ENCODE measurements around the gene KCNC2. TPM values are rescaled to one million over a fixed set of nuclear protein-coding genes. Genes with fewer than 3 reads are reported as not detected.

Gene KCNC2
- total and polyA plus RNA-seq, 11 donors, result not detected

GRCh38 chr12:75170640-75171185 is 38.9 kb downstream of the KCNC2 start:
- TF ChIP-seq CTCF (IDR thresholded peaks at IDR 0.05) (no peak), POLR2A (IDR thresholded peaks at IDR 0.05) (no peak)
- no peak for DNase-seq
- H3K36me3 ChIP-seq, result no peaks in the 10 kb centered on the region
- intact Hi-C loops (cut with DNase I), result no loop called here
- H3K27me3 ChIP-seq, result peaks cover 0 to under 1% (median 0%) of the 10 kb centered on the region in 9 donors
- ATAC-seq, result no peak
- H3K4me1 ChIP-seq, result no peaks in the 10 kb centered on the region
- H3K4me3 ChIP-seq, result no peak overlapping the region
- H3K9me3 ChIP-seq, result no peaks in the 10 kb centered on the region
- 37 to 44% (median 42%) methylated on average over 4 of the region's 4 CpGs for WGBS, 4 donors
- no peak overlapping the region for H3K27ac ChIP-seq

DNA sequence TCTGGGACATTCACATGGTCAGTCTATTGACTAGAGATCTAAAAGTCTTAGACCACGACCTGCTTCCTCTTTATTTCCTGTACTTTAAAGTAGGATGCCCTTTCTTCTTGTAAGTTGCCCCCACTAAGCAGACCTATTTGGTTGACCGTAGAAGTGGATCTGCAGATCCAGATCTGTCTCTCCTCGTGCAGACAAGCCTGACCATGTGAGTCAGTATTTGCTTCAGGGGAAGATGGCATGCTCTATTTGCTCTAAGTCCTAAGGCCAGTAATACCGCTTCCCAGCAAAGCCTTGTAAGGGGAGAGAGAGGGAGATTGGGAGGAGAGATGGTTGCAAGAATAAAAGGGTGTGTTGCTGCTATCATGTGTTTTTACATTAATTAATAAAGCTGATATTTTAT is 46.8 kb downstream of the KCNC2 start:
- Histone ChIP-seq H3K27ac (no peak overlapping the region), H3K4me3 (no peak overlapping the region), H3K36me3 (no peaks in the 10 kb centered on the region), H3K9me3 (no peaks in the 10 kb centered on the region), H3K27me3 (peaks cover 0 to 3% (median 0%) of the 10 kb centered on the region in 9 donors), H3K4me1 (no peaks in the 10 kb centered on the region)
- intact Hi-C loops (cut with DNase I), result no loop called here
- WGBS, 4 donors, result 58 to 65% (median 59%) methylated on average over 4 of the region's 4 CpGs
- TF ChIP-seq POLR2A (IDR thresholded peaks at IDR 0.05) (no peak), CTCF (IDR thresholded peaks at IDR 0.05) (no peak)
- no peak for DNase-seq
- no peak for ATAC-seq

DNA sequence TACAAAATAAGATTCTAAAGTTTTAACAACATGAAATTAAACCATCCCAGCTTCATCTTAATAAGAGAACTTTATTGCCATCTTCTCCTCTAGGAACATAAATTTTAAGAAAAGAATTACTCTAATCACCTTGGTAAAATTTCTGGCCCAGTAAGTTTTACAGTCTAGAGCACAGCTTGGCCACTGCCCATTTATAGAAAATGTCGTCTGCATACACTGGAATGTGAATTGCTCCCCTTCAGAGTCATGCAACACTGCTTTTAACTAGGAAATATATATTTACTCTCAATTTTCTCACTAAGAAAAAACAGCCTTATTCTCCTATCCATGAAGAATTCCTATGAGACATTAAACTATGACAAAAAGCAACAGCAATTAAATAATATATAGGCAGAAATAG is 48.2 kb downstream of the KCNC2 start:
- no peak overlapping the region for H3K4me3 ChIP-seq
- intact Hi-C loops (cut with DNase I), result no loop called here
- ATAC-seq (no peak), DNase-seq (no peak)
- WGBS, 4 donors, result 33 to 51% (median 40%) methylated on average over 1 of the region's 1 CpG
- no peaks in the 10 kb centered on the region for H3K4me1 ChIP-seq
- H3K27me3 ChIP-seq, result peaks cover 0 to 3% (median 0%) of the 10 kb centered on the region in 9 donors
- no peaks in the 10 kb centered on the region for H3K36me3 ChIP-seq
- H3K27ac ChIP-seq, result no peak overlapping the region
- no peaks in the 10 kb centered on the region for H3K9me3 ChIP-seq
- TF ChIP-seq CTCF (IDR thresholded peaks at IDR 0.05), result no peak
- TF ChIP-seq POLR2A (IDR thresholded peaks at IDR 0.05), result no peak

DNA sequence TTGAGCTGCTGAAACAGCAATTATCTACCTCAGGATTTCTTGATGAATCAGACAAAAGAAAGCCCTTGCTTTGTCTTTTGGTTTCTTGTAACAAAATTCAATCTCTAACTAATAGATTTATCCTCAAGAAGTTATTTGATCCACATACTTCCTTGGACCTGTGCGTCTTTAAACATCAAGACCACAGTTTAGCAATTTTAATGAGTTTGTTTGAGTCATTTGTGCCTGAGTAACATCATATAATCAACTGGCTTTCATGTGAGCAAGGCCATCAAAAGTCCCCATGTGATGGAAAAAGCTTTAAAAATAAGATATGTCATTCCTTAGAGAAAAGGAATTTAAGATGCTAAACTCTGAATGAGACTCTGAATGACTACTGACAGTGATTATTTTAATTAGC is 52.3 kb downstream of the KCNC2 start:
- Histone ChIP-seq H3K4me3 (no peak overlapping the region), H3K27me3 (no peaks in the 10 kb centered on the region), H3K4me1 (no peaks in the 10 kb centered on the region), H3K9me3 (no peaks in the 10 kb centered on the region), H3K36me3 (no peaks in the 10 kb centered on the region), H3K27ac (no peak overlapping the region)
- no peak for TF ChIP-seq POLR2A (IDR thresholded peaks at IDR 0.05)
- TF ChIP-seq CTCF (IDR thresholded peaks at IDR 0.05), result no peak
- intact Hi-C loops (cut with DNase I), result no loop called here
- ATAC-seq (no peak), DNase-seq (no peak)
- WGBS, 4 donors, result 70 to 88% (median 80%) methylated on average over 1 of the region's 1 CpG

Measured in heart left ventricle (tissue), 16 donors.